Thyroid gland (tissue), 4 donors: ENCODE results near the gene ARRDC1. TPM values are rescaled to one million over a fixed set of nuclear protein-coding genes. Genes with fewer than 3 reads are reported as not detected.
"Not testable (repeated sequence)": the region's sequence is repeated elsewhere in the genome, so short reads cannot be mapped to it uniquely, and the experiment has no call there.

ENCODE experiments used
- DNase-seq, 2 donors: peaks; one replicate each; pipeline ENCODE4 v3.0.0-alpha.2; 2019
- H3K27ac ChIP-seq, 3 donors: fragments of 200-600 bp; sonication (generic); 1 replicate in 2 of 3; 2 replicates in 1 of 3; pipeline ENCODE4 v1.5.1; 2016 to 2019; ENCODE audit warnings: mild to moderate bottlenecking in 1 of 3, moderate library complexity in 1 of 3
- H3K27me3 ChIP-seq: fragments of 200-600 bp; sonication (generic); one replicate; pipeline ENCODE4 v1.5.1; 2019
- H3K36me3 ChIP-seq, 2 donors: fragments of 200-600 bp; sonication (generic); one replicate each; pipeline ENCODE4 v1.5.1; 2016 to 2019
- H3K4me1 ChIP-seq, 2 donors: fragments of 200-600 bp; sonication (generic); one replicate each; pipeline ENCODE4 v1.5.1; 2017 to 2019
- H3K4me3 ChIP-seq, 3 donors: fragments of 200-600 bp; sonication (generic); replicated peaks in 1 of 3; 1 replicate in 2 of 3; 2 replicates in 1 of 3; pipeline ENCODE4 v1.5.1; 2016; ENCODE audit warnings: mild to moderate bottlenecking in 1 of 3
- H3K9me3 ChIP-seq: fragments of 200-600 bp; sonication (generic); one replicate; pipeline ENCODE4 v1.5.1; 2017
- CTCF ChIP-seq, 6 experiments: fragments of 200-600 bp in 3 of 6; fragments of 450-650 bp in 3 of 6; sonication (generic) in 3 of 6; IDR thresholded peaks; one replicate each; pipeline ENCODE4 v1.5.1; 2016 to 2019; ENCODE audit warnings: antibody characterized with exemption in 6 of 6, mild to moderate bottlenecking in 2 of 6, inconsistent platforms in 1 of 6, moderate library complexity in 1 of 6
- POLR2A ChIP-seq, 2 donors: fragments of 450-650 bp; IDR thresholded peaks; one replicate each; pipeline ENCODE4 v1.6.1; 2017; ENCODE audit warnings: antibody characterized with exemption in 2 of 2, mild to moderate bottlenecking in 2 of 2, moderate library complexity in 1 of 2
- WGBS, 2 donors: methylation state at CpG; one replicate each; pipeline ENCODE4 v1.1.5; 2017; 5-methylcytosine and 5-hydroxymethylcytosine counted together
- intact Hi-C: fragments of 100-400 bp; cut with DNase I; formaldehyde crosslinking; loops from one replicate; pipeline ENCODE4 v1.15.1; 2023
- total RNA-seq, 4 donors: library from RNA; depleted of rRNA; stranded (reverse); fragments of >200 nt; gene quantifications; one replicate each; pipeline ENCODE4 v1.2.3, GENCODE V29; 2016

ARRDC1 gene
- total RNA-seq, 4 donors from 2014 or later = 45.6 to 66.2 (median 61.2) TPM

- Histone ChIP-seq H3K4me1 (peaks cover 28 to 36% of the 10 kb centered on the region in 2 donors), H3K27me3 (no peaks in the 10 kb centered on the region), H3K9me3 (no peaks in the 10 kb centered on the region), H3K36me3 (peaks cover 13 to 14% of the 10 kb centered on the region in 2 donors), H3K27ac (peak overlapping the region; percentile 68 to 83 (median 71)), H3K4me3 (peak overlapping the region; percentile 40 to 84 (median 45))
- TF ChIP-seq POLR2A (IDR thresholded peaks at IDR 0.05) = peak in 1 of 2 donors; percentile 14
- no peak for TF ChIP-seq CTCF (IDR thresholded peaks at IDR 0.05)
- intact Hi-C loops = loop anchor here (10.0 kb wide), 1 partner anchor 65 kb away; the partner anchor contains the start of genes MRPL41 and PNPLA7
- 1% methylated on average over 16 to 37 of the region's 58 CpGs for WGBS, 2 donors
- DNase-seq = peak; percentile 54 to 61
Measured at GRCh38 chr9:137619240-137620047, 14.0 kb downstream of the ARRDC1 start.

- DNase-seq = no peak
- WGBS, 2 donors = 55 to 62% methylated on average over 4 of the region's 4 CpGs
- Histone ChIP-seq H3K36me3 (peaks cover 7 to 8% of the 10 kb centered on the region in 2 donors), H3K4me1 (peaks cover 28 to 36% of the 10 kb centered on the region in 2 donors), H3K9me3 (no peaks in the 10 kb centered on the region), H3K27me3 (no peaks in the 10 kb centered on the region), H3K4me3 (peak overlapping the region; percentile 40 to 84 (median 45)), H3K27ac (peak overlapping the region; percentile 68 to 83 (median 71))
- TF ChIP-seq CTCF (IDR thresholded peaks at IDR 0.05) = no peak
- TF ChIP-seq POLR2A (IDR thresholded peaks at IDR 0.05) = no peak
- intact Hi-C loops = no loop called here
Measured at GRCh38 chr9:137620048-137620405, 14.5 kb downstream of the ARRDC1 start.

- no peak for DNase-seq
- Histone ChIP-seq H3K27me3 (no peaks in the 10 kb centered on the region), H3K9me3 (no peaks in the 10 kb centered on the region), H3K4me1 (peaks cover 28 to 36% of the 10 kb centered on the region in 2 donors), H3K27ac (peak overlapping the region in 1 of 3 donors; percentile 68), H3K4me3 (no peak overlapping the region), H3K36me3 (peaks cover 2 to 3% of the 10 kb centered on the region in 2 donors)
- 81 to 89% methylated on average over 7 of the region's 7 CpGs for WGBS, 2 donors
- intact Hi-C loops = no loop called here
- no peak for TF ChIP-seq CTCF (IDR thresholded peaks at IDR 0.05)
- no peak for TF ChIP-seq POLR2A (IDR thresholded peaks at IDR 0.05)
Measured at GRCh38 chr9:137620581-137620980, 15.1 kb downstream of the ARRDC1 start.

- no peak for TF ChIP-seq POLR2A (IDR thresholded peaks at IDR 0.05)
- TF ChIP-seq CTCF (IDR thresholded peaks at IDR 0.05) = peak in 3 of 6 experiments; percentile 13 to 30 (median 13)
- WGBS, 2 donors = 65 to 73% methylated on average over 6 of the region's 6 CpGs
- H3K4me1 ChIP-seq = peaks cover 32 to 36% of the 10 kb centered on the region in 2 donors
- no peak for DNase-seq
- H3K36me3 ChIP-seq = no peaks in the 10 kb centered on the region
- no peaks in the 10 kb centered on the region for H3K27me3 ChIP-seq
- H3K4me3 ChIP-seq = no peak overlapping the region
- H3K9me3 ChIP-seq = no peaks in the 10 kb centered on the region
- H3K27ac ChIP-seq = no peak overlapping the region
- intact Hi-C loops = no loop called here
Measured at GRCh38 chr9:137621131-137621757, 15.8 kb downstream of the ARRDC1 start.

GRCh38 chr9:137622211-137622610 lies 16.7 kb downstream of the ARRDC1 start:
- DNase-seq, H3K4me3 ChIP-seq, intact Hi-C loops, H3K27ac ChIP-seq, H3K9me3 ChIP-seq, H3K36me3 ChIP-seq, H3K27me3 ChIP-seq: not testable (repeated sequence)
- 80 to 85% methylated on average over 8 of the region's 8 CpGs for WGBS, 2 donors
- peaks cover 32 to 34% of the 10 kb centered on the region in 2 donors for H3K4me1 ChIP-seq
